ENCODE data around the gene EDNRA.

Gene EDNRA

GRCh38 chr4:147590249-147590920 lies 109.5 kb downstream of the EDNRA start:
- DNase-seq: peak; percentile 43

- no peak for DNase-seq
Observed at GRCh38 chr4:147591106-147591505, 110.2 kb downstream of the EDNRA start.

DNA sequence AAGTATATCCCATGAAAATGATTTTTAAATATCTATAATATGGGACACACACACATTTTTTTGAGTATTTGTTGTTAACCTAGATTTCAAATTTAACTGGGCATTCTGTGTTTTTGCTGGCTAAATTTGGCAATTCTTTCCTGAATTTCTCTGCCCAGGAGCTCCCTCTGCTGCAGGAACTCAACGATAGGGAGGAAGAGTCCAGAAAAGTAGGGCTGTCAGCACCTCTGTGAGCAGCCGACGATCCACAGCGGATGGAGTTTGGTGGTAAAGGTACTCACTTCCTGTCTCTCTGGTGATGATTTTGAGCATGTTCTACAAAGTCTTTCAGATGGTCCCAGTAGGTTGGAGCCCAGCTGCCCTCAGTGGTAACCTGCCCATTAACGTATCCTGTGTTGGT lies 113.2 kb downstream of the EDNRA start:
- peak; percentile 4 for DNase-seq

Data from NCI-H69 (cell line).